GM15510 (cell line): Measurements from ENCODE around the gene IL17B.

Source experiments
- POLR2A ChIP-seq: IDR thresholded peaks from 3 replicates; pipeline ENCODE4 v1.6.1; 2011; ENCODE audit warnings: borderline replicate concordance; ENCODE audit not compliant: insufficient read length; ENCODE audit errors: extremely low read depth

The IL17B gene

GRCh38 chr5:149419532-149419858 is 40.4 kb upstream of the IL17B start:
- no peak for TF ChIP-seq POLR2A

GRCh38 chr5:149418910-149419531 is 39.9 kb upstream of the IL17B start:
- TF ChIP-seq POLR2A, result no peak

GRCh38 chr5:149417711-149418368 is 38.7 kb upstream of the IL17B start:
- no peak for TF ChIP-seq POLR2A

GRCh38 chr5:149416987-149417710 is 38.1 kb upstream of the IL17B start:
- TF ChIP-seq POLR2A, result no peak

GRCh38 chr5:149415066-149415967 is 36.2 kb upstream of the IL17B start:
- TF ChIP-seq POLR2A, result no peak

- TF ChIP-seq POLR2A, result no peak
Observed at GRCh38 chr5:149414405-149415065, 35.4 kb upstream of the IL17B start.

GRCh38 chr5:149413477-149414210 is 34.6 kb upstream of the IL17B start:
- no peak for TF ChIP-seq POLR2A

GRCh38 chr5:149412783-149413476 is 33.8 kb upstream of the IL17B start:
- TF ChIP-seq POLR2A, result no peak

- no peak for TF ChIP-seq POLR2A
Observed at GRCh38 chr5:149411738-149412519, 32.8 kb upstream of the IL17B start.

GRCh38 chr5:149410721-149411432 is 31.8 kb upstream of the IL17B start:
- no peak for TF ChIP-seq POLR2A

- no peak for TF ChIP-seq POLR2A
Observed at GRCh38 chr5:149410071-149410470, 31.0 kb upstream of the IL17B start.
